Naive thymus-derived CD4-positive, alpha-beta T cell (primary cell): ENCODE measurements around the gene BARHL1. TPM values are rescaled to one million over a fixed set of nuclear protein-coding genes. Genes with fewer than 3 reads are reported as not detected.

Experiments
- ATAC-seq: fragments of 150-1000 bp; cut with Tn5 transposase; 2 replicates; pipeline ENCODE4 v1.10.0; 2021; ENCODE audit warnings: mild to moderate bottlenecking, moderate library complexity
- CTCF ChIA-PET: fragments of 350-600 bp; sonication (Branson Sonifier 250); formaldehyde crosslinking; loops from one replicate; lab custom pipeline; 2021; ENCODE audit warnings: antibody characterized with exemption; lab: Charles Lee
- POLR2A ChIA-PET: fragments of 350-600 bp; sonication (Branson Sonifier 250); formaldehyde crosslinking; loops from one replicate; lab custom pipeline; 2021; ENCODE audit warnings: antibody characterized with exemption, inconsistent platforms; lab: Charles Lee
- DNase-seq, 9 donors: peaks; one replicate each; pipeline versions ENCODE4 v3.0.0 to v3.0.0-alpha.2; 2020 to 2022; ENCODE audit warnings: mixed read lengths in 1 of 9
- H3K27ac ChIP-seq: one replicate; pipeline ENCODE4 v1.7.0; 2013; ENCODE audit warnings: mild to moderate bottlenecking, low read depth, low read length, moderate library complexity
- H3K27me3 ChIP-seq, 2 donors: one replicate each; pipeline ENCODE4 v1.7.0; 2013; ENCODE audit warnings: low read length in 2 of 2, mild to moderate bottlenecking in 2 of 2, moderate library complexity in 2 of 2; ENCODE audit not compliant: control insufficient read depth in 2 of 2, insufficient read depth in 2 of 2
- H3K36me3 ChIP-seq, 3 experiments: 1 replicate in 2 of 3; 2 replicates in 1 of 3; pipeline ENCODE4 v1.7.0; 2013; ENCODE audit warnings: low read length in 3 of 3, mild to moderate bottlenecking in 3 of 3, moderate library complexity in 1 of 3; ENCODE audit not compliant: insufficient read depth in 3 of 3, control insufficient read depth in 2 of 3
- H3K4me1 ChIP-seq, 2 donors: one replicate each; pipeline ENCODE4 v1.7.0; 2013; ENCODE audit warnings: low read length in 2 of 2, mild to moderate bottlenecking in 2 of 2, moderate library complexity in 1 of 2; ENCODE audit not compliant: control insufficient read depth in 2 of 2, insufficient read depth in 2 of 2
- H3K4me3 ChIP-seq: 2 replicates; pipeline ENCODE4 v1.7.0; 2013; ENCODE audit warnings: mild to moderate bottlenecking, low read length
- H3K9me3 ChIP-seq, 3 experiments: 1 replicate in 2 of 3; 2 replicates in 1 of 3; pipeline ENCODE4 v1.7.0; 2013; ENCODE audit warnings: low read length in 3 of 3; ENCODE audit not compliant: control insufficient read depth in 2 of 3
- H3K27ac Mint-ChIP-seq, 9 donors: one replicate each; pipeline ENCODE4 v1.8.0; 2020 to 2022; ENCODE audit warnings: mixed read lengths in 9 of 9, mild to moderate bottlenecking in 8 of 9, moderate library complexity in 5 of 9, inconsistent platforms in 2 of 9
- H3K27me3 Mint-ChIP-seq, 5 donors: one replicate each; pipeline ENCODE4 v1.8.0; 2021 to 2022; ENCODE audit warnings: mixed read lengths in 5 of 5, mild to moderate bottlenecking in 1 of 5
- H3K36me3 Mint-ChIP-seq, 5 donors: one replicate each; pipeline ENCODE4 v1.8.0; 2020 to 2022; ENCODE audit warnings: mixed read lengths in 5 of 5, mild to moderate bottlenecking in 3 of 5, inconsistent platforms in 1 of 5
- H3K4me1 Mint-ChIP-seq, 7 donors: one replicate each; pipeline ENCODE4 v1.8.0; 2020 to 2022; ENCODE audit warnings: mixed read lengths in 7 of 7, mild to moderate bottlenecking in 3 of 7, inconsistent platforms in 1 of 7
- H3K4me3 Mint-ChIP-seq, 10 donors: one replicate each; pipeline ENCODE4 v1.8.0; 2020 to 2022; ENCODE audit warnings: mild to moderate bottlenecking in 10 of 10, mixed read lengths in 10 of 10, moderate library complexity in 6 of 10, inconsistent platforms in 2 of 10
- H3K9me3 Mint-ChIP-seq, 11 donors: one replicate each; pipeline ENCODE4 v1.8.0; 2020 to 2022; ENCODE audit warnings: mixed read lengths in 11 of 11, mild to moderate bottlenecking in 4 of 11, inconsistent platforms in 1 of 11, moderate library complexity in 1 of 11
- intact Hi-C, 2 donors: fragments of 100-400 bp; cut with micrococcal nuclease; formaldehyde crosslinking; loops; one replicate each; pipeline ENCODE4 v1.15.1; 2023
- polyA plus RNA-seq, 2 donors: library from polyadenylated mRNA; unstranded; fragments of 300-500 nt; fragmentation: Illumina TruSeq; gene quantifications; one replicate each; pipeline ENCODE4 v1.2.3, GENCODE V29; 2021
- total RNA-seq, 6 experiments: library from RNA in 5 of 6; stranded (reverse) in 5 of 6; gene quantifications; 1 replicate in 5 of 6; 2 replicates in 1 of 6; pipeline ENCODE4 v1.2.3 and lab custom pipeline; 2021 to 2026

The BARHL1 gene
- total and polyA plus RNA-seq, 7 experiments from 2014 or later: not detected

- Mint-ChIP-seq H3K4me1 (peaks cover 0 to under 1% (median 0%) of the 10 kb centered on the region in 7 donors), H3K9me3 (peaks cover 0 to 3% (median 0%) of the 10 kb centered on the region in 11 donors), H3K36me3 (no peaks in the 10 kb centered on the region), H3K27me3 (peaks cover 0 to 11% (median 5%) of the 10 kb centered on the region in 5 donors), H3K27ac (no peak overlapping the region), H3K4me3 (no peak overlapping the region)
- H3K4me1 ChIP-seq: no peaks in the 10 kb centered on the region
- intact Hi-C loops: no loop called here
- no peaks in the 10 kb centered on the region for H3K27me3 ChIP-seq
- no peak overlapping the region for H3K4me3 ChIP-seq
- ATAC-seq: no peak
- no peaks in the 10 kb centered on the region for H3K36me3 ChIP-seq
- H3K9me3 ChIP-seq: peaks cover 0 to 4% (median 0%) of the 10 kb centered on the region in 3 experiments
- ChIA-PET CTCF (no interaction called here), POLR2A (no interaction called here)
- H3K27ac ChIP-seq: no peak overlapping the region
- DNase-seq: no peak
These were observed 41.4 kb upstream of the BARHL1 start for GRCh38 chr9:132541051-132541450.

GRCh38 chr9:132541870-132542830 is 40.3 kb upstream of the BARHL1 start:
- no peaks in the 10 kb centered on the region for H3K9me3 Mint-ChIP-seq
- ChIA-PET POLR2A (no interaction called here), CTCF (no interaction called here)
- H3K4me3 ChIP-seq: no peak overlapping the region
- peaks cover 0 to 12% (median 6%) of the 10 kb centered on the region in 5 donors for H3K27me3 Mint-ChIP-seq
- no peaks in the 10 kb centered on the region for H3K9me3 ChIP-seq
- H3K36me3 ChIP-seq: no peaks in the 10 kb centered on the region
- no peaks in the 10 kb centered on the region for H3K4me1 Mint-ChIP-seq
- no peaks in the 10 kb centered on the region for H3K4me1 ChIP-seq
- H3K27me3 ChIP-seq: no peaks in the 10 kb centered on the region
- intact Hi-C loops: no loop called here
- H3K27ac Mint-ChIP-seq: no peak overlapping the region
- H3K4me3 Mint-ChIP-seq: no peak overlapping the region
- DNase-seq: no peak
- no peak for ATAC-seq
- H3K36me3 Mint-ChIP-seq: no peaks in the 10 kb centered on the region
- H3K27ac ChIP-seq: no peak overlapping the region

- Mint-ChIP-seq H3K4me1 (no peaks in the 10 kb centered on the region), H3K4me3 (no peak overlapping the region), H3K27me3 (peaks cover 4 to 23% (median 12%) of the 10 kb centered on the region in 5 donors), H3K27ac (no peak overlapping the region), H3K9me3 (no peaks in the 10 kb centered on the region), H3K36me3 (no peaks in the 10 kb centered on the region)
- Histone ChIP-seq H3K27ac (no peak overlapping the region), H3K9me3 (no peaks in the 10 kb centered on the region), H3K36me3 (no peaks in the 10 kb centered on the region), H3K4me3 (no peak overlapping the region), H3K27me3 (no peaks in the 10 kb centered on the region), H3K4me1 (no peaks in the 10 kb centered on the region)
- no peak for DNase-seq
- POLR2A ChIA-PET: no interaction called here
- intact Hi-C loops: no loop called here
- ATAC-seq: no peak
- CTCF ChIA-PET: no interaction called here
These were observed 39.2 kb upstream of the BARHL1 start for GRCh38 chr9:132543251-132543650.

GRCh38 chr9:132543960-132544359 is 38.4 kb upstream of the BARHL1 start:
- Histone ChIP-seq H3K36me3 (no peaks in the 10 kb centered on the region), H3K4me3 (no peak overlapping the region), H3K4me1 (no peaks in the 10 kb centered on the region), H3K27me3 (no peaks in the 10 kb centered on the region), H3K27ac (no peak overlapping the region), H3K9me3 (no peaks in the 10 kb centered on the region)
- CTCF ChIA-PET: no interaction called here
- Mint-ChIP-seq H3K27ac (no peak overlapping the region), H3K4me1 (no peaks in the 10 kb centered on the region), H3K4me3 (no peak overlapping the region), H3K36me3 (no peaks in the 10 kb centered on the region), H3K9me3 (no peaks in the 10 kb centered on the region), H3K27me3 (peaks cover 4 to 26% (median 14%) of the 10 kb centered on the region in 5 donors)
- POLR2A ChIA-PET: no interaction called here
- intact Hi-C loops: no loop called here
- DNase-seq (no peak), ATAC-seq (no peak)

GRCh38 chr9:132545578-132545977 is 36.8 kb upstream of the BARHL1 start:
- peaks cover 4 to 26% (median 14%) of the 10 kb centered on the region in 5 donors for H3K27me3 Mint-ChIP-seq
- H3K27ac Mint-ChIP-seq: no peak overlapping the region
- Histone ChIP-seq H3K36me3 (no peaks in the 10 kb centered on the region), H3K27me3 (no peaks in the 10 kb centered on the region), H3K4me3 (no peak overlapping the region), H3K9me3 (no peaks in the 10 kb centered on the region), H3K27ac (no peak overlapping the region), H3K4me1 (no peaks in the 10 kb centered on the region)
- no peak for ATAC-seq
- intact Hi-C loops: no loop called here
- H3K9me3 Mint-ChIP-seq: no peaks in the 10 kb centered on the region
- no peak for DNase-seq
- H3K4me3 Mint-ChIP-seq: no peak overlapping the region
- POLR2A ChIA-PET: no interaction called here
- CTCF ChIA-PET: no interaction called here
- H3K36me3 Mint-ChIP-seq: no peaks in the 10 kb centered on the region
- H3K4me1 Mint-ChIP-seq: no peaks in the 10 kb centered on the region

GRCh38 chr9:132546148-132547051 is 36.0 kb upstream of the BARHL1 start:
- Histone ChIP-seq H3K9me3 (no peaks in the 10 kb centered on the region), H3K27me3 (no peaks in the 10 kb centered on the region), H3K4me1 (no peaks in the 10 kb centered on the region), H3K27ac (no peak overlapping the region), H3K4me3 (no peak overlapping the region), H3K36me3 (no peaks in the 10 kb centered on the region)
- intact Hi-C loops: no loop called here
- no peaks in the 10 kb centered on the region for H3K4me1 Mint-ChIP-seq
- H3K36me3 Mint-ChIP-seq: no peaks in the 10 kb centered on the region
- H3K4me3 Mint-ChIP-seq: peak overlapping the region in 1 of 10 donors; percentile 26
- H3K27me3 Mint-ChIP-seq: peaks cover 4 to 26% (median 14%) of the 10 kb centered on the region in 5 donors
- DNase-seq: no peak
- ChIA-PET POLR2A (no interaction called here), CTCF (no interaction called here)
- no peak overlapping the region for H3K27ac Mint-ChIP-seq
- no peak for ATAC-seq
- H3K9me3 Mint-ChIP-seq: peaks cover 0 to 2% (median 0%) of the 10 kb centered on the region in 11 donors
